Epithelial cell of esophagus (primary cell): Measurements from ENCODE around the gene PITX2.
A peak's percentile ranks its signal among the peaks of the same experiment; 100 is the strongest.

Experiments
- DNase-seq: peaks from one replicate; pipeline ENCODE4 v3.0.0; 2010; ENCODE audit warnings: low read depth
- H3K4me3 ChIP-seq: 2 replicates; pipeline ENCODE4 v1.5.1; 2011; ENCODE audit warnings: mild to moderate bottlenecking, low read length, control low read depth
- CTCF ChIP-seq: IDR thresholded peaks from 2 replicates; pipeline ENCODE4 v1.5.1; 2011; ENCODE audit warnings: low read depth, mild to moderate bottlenecking, low read length, control low read depth, inconsistent platforms; ENCODE audit not compliant: insufficient read depth; ENCODE audit errors: missing control alignments

The PITX2 gene

GRCh38 chr4:110621328-110621812, 1.5 kb downstream of the PITX2 start:
- DNase-seq, result no peak
- H3K4me3 ChIP-seq, result no peak overlapping the region
- TF ChIP-seq CTCF, result no peak

DNA sequence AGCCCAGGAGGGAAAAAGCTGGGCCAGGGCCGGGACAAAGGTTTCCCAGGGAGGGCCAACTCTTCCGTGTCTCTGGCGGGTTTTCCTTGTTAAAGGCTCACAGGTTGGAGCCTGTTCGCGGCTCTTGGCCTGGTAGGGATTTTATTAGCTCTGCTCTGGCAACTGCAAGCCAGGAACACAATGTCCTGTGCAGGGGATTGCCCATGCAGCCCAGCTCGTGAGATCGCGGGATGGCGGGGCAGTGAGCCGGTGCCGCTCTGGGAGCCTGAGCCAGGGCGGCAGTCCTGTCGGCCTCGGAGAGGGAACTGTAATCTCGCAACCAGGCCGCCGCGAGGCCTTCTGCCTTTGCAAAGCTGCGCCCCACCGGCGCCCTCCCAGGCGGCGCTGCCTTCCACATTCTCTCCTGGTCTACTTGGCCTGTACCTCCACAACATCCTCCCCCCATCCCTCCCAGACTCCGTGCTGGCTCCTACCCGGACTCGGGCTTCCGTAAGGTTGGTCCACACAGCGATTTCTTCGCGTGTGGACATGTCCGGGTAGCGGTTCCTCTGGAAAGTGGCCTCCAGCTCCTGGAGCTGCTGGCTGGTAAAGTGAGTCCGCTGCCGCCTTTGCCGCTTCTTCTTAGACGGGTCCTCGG, 2.1 kb downstream of the PITX2 start:
- TF ChIP-seq CTCF, result no peak
- no peak overlapping the region for H3K4me3 ChIP-seq
- DNase-seq, result peak; percentile 24

- TF ChIP-seq CTCF, result no peak
- DNase-seq, result no peak
- no peak overlapping the region for H3K4me3 ChIP-seq
Measured at GRCh38 chr4:110620322-110620690, 2.6 kb downstream of the PITX2 start.

DNA sequence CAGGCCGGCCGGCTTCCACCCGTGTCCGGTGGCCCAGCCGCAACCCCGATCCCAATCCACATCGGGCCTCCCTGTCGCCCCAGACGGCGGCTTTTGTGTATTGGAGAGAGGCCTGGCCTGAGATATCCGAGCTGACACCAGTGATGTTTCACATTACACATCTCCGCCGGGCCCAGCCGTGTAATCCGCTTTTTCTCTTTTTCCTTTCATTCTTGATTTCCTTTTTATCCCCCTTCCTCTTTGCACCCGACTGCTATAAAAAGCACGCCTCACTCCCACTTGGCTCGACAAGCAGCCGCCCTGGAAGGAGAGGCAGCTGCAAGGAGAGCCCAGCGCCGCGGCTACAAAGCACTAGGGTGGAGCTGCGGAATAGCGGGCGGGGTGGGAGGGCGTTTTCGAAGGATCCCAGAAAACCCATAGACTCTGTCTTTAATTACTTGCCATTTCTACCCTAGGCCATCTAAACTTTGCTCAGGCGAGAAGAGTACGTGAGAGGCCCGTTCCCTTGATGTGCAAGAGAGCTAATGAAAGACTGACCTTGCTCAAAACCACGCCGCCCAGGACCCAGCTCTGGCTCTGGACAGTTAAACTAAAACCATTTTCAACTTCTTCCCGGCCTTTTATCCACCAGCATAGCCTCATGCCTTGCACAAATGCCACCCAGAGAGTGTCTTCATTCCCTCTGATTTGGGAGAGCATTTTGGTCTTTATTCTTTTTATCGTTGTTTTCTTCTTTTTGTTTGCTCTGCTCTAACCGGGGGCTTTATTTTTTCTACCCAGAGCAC, 3.2 kb downstream of the PITX2 start:
- no peak for DNase-seq
- no peak overlapping the region for H3K4me3 ChIP-seq
- no peak for TF ChIP-seq CTCF

- no peak for TF ChIP-seq CTCF
- H3K4me3 ChIP-seq, result no peak overlapping the region
- no peak for DNase-seq
Measured at GRCh38 chr4:110618581-110619462, 4.1 kb downstream of the PITX2 start.

- peak; percentile 42 for DNase-seq
- TF ChIP-seq CTCF, result no peak
- H3K4me3 ChIP-seq, result no peak overlapping the region
Measured at GRCh38 chr4:110617646-110618580, 5.0 kb downstream of the PITX2 start.
